Measurements from ENCODE around the gene ZFP69. TPM values are rescaled to one million over a fixed set of nuclear protein-coding genes. Genes with fewer than 3 reads are reported as not detected.

Gene ZFP69
- total RNA-seq, 1 donor, result 4.7 TPM

GRCh38 chr1:40507973-40508372 lies 30.9 kb downstream of the ZFP69 start:
- no peak for DNase-seq (ENCODE audit: low read depth)
- H3K4me3 ChIP-seq (ENCODE audit: low read depth, low read length), result peak overlapping the region; percentile 83
- no peak for TF ChIP-seq CTCF (IDR thresholded peaks at IDR 0.05; ENCODE audit: insufficient read depth, low read depth, low read length)

GRCh38 chr1:40508375-40509341 lies 31.6 kb downstream of the ZFP69 start, which contains the start of gene EXO5:
TSS of gene EXO5 (plus strand) at chr1:40508767. CDS start at chr1:40514545, 5,778 bp downstream.
- DNase-seq (ENCODE audit: low read depth), result peak; percentile 77
- peak within 1 kb of the TSS; percentile 83 for H3K4me3 ChIP-seq (ENCODE audit: low read depth, low read length)
- TF ChIP-seq CTCF (IDR thresholded peaks at IDR 0.05; ENCODE audit: insufficient read depth, low read depth, low read length), result no peak

- TF ChIP-seq CTCF (IDR thresholded peaks at IDR 0.05; ENCODE audit: insufficient read depth, low read depth, low read length), result no peak
- no peak overlapping the region for H3K4me3 ChIP-seq (ENCODE audit: low read depth, low read length)
- peak; percentile 13 for DNase-seq (ENCODE audit: low read depth)
Observed at GRCh38 chr1:40519517-40519916, 42.4 kb downstream of the ZFP69 start.

- H3K4me3 ChIP-seq (ENCODE audit: low read depth, low read length), result peak overlapping the region; percentile 79
- DNase-seq (ENCODE audit: low read depth), result no peak
- no peak for TF ChIP-seq CTCF (IDR thresholded peaks at IDR 0.05; ENCODE audit: insufficient read depth, low read depth, low read length)
Observed at GRCh38 chr1:40530735-40531380, 53.8 kb downstream of the ZFP69 start.

GRCh38 chr1:40531381-40532061 lies 54.4 kb downstream of the ZFP69 start, which contains the start of gene ZNF684:
TSS of gene ZNF684 (plus strand) at chr1:40531637. CDS start at chr1:40533167, 1,530 bp downstream.
- no peak for TF ChIP-seq CTCF (IDR thresholded peaks at IDR 0.05; ENCODE audit: insufficient read depth, low read depth, low read length)
- peak; percentile 95 for DNase-seq (ENCODE audit: low read depth)
- H3K4me3 ChIP-seq (ENCODE audit: low read depth, low read length), result peak within 1 kb of the TSS; percentile 79

- peak overlapping the region; percentile 79 for H3K4me3 ChIP-seq (ENCODE audit: low read depth, low read length)
- no peak for DNase-seq (ENCODE audit: low read depth)
- TF ChIP-seq CTCF (IDR thresholded peaks at IDR 0.05; ENCODE audit: insufficient read depth, low read depth, low read length), result no peak
Observed at GRCh38 chr1:40532062-40532389, 54.9 kb downstream of the ZFP69 start.

Data from fibroblast of villous mesenchyme (primary cell).